Right lobe of liver (tissue), 6 donors: ENCODE measurements around the gene SF3B1. TPM values are rescaled to one million over a fixed set of nuclear protein-coding genes. Genes with fewer than 3 reads are reported as not detected.
"Not testable (repeated sequence)": the region's sequence is repeated elsewhere in the genome, so short reads cannot be mapped to it uniquely, and the experiment has no call there.

Experiments used
- ATAC-seq, 4 donors: fragments of 200-7000 bp; cut with Tn5 transposase; one replicate each; pipeline ENCODE4 v1.9.1; 2020; ENCODE audit warnings: mild to moderate bottlenecking in 4 of 4, moderate library complexity in 4 of 4
- DNase-seq, 3 donors: peaks; one replicate each; pipeline ENCODE4 v3.0.0-alpha.2; 2020
- H3K27ac ChIP-seq, 3 donors: fragments of 200-600 bp; one replicate each; pipeline ENCODE4 v1.8.0; 2022
- H3K27me3 ChIP-seq, 2 donors: fragments of 200-600 bp; one replicate each; pipeline ENCODE4 v1.8.0; 2022
- H3K36me3 ChIP-seq, 4 donors: fragments of 200-600 bp; sonication (generic) in 1 of 4; one replicate each; pipeline versions ENCODE4 v1.5.1 to v1.8.0; 2017 to 2022; ENCODE audit warnings: control low read depth in 1 of 4
- H3K4me1 ChIP-seq, 4 donors: fragments of 200-600 bp; sonication (generic) in 1 of 4; one replicate each; pipeline versions ENCODE4 v1.5.1 to v1.8.0; 2017 to 2022; ENCODE audit warnings: control low read depth in 1 of 4
- H3K4me3 ChIP-seq, 3 donors: fragments of 200-600 bp; one replicate each; pipeline ENCODE4 v1.8.0; 2022
- H3K9me3 ChIP-seq, 4 donors: fragments of 200-600 bp; sonication (generic) in 1 of 4; one replicate each; pipeline versions ENCODE4 v1.5.1 to v1.8.0; 2017 to 2022; ENCODE audit warnings: control low read depth in 1 of 4
- POLR2A ChIP-seq: fragments of 450-650 bp; IDR thresholded peaks from one replicate; pipeline ENCODE4 v1.6.1; 2017; ENCODE audit warnings: antibody characterized with exemption, mild to moderate bottlenecking
- WGBS: methylation state at CpG from one replicate; pipeline ENCODE4 v1.1.6; 2018; ENCODE audit warnings: low coverage, low lambda C conversion rate; ENCODE audit not compliant: insufficient coverage; ENCODE audit errors: missing lambda C conversion rate; 5-methylcytosine and 5-hydroxymethylcytosine counted together
- intact Hi-C, 2 donors: fragments of 100-400 bp; cut with DNase I; formaldehyde crosslinking; loops; one replicate each; pipeline versions ENCODE4 v1.11.2 to v1.14.1; 2022
- long read RNA-seq: library from polyadenylated mRNA; unstranded; transcript quantifications from one replicate; pipeline ENCODE4 v2.0.0, GENCODE V29; 2019
- total RNA-seq, 6 experiments: library from RNA; depleted of rRNA in 2 of 6; stranded (reverse); fragments of >200 nt in 2 of 6; fragmentation: NEBNext Ultra II Directional in 3 of 6; extraction: Animal tissue kit (Norgen Biotek cat#: 25700) in 3 of 6; gene quantifications; one replicate each; pipeline versions ENCODE4 v1.1.0 to v1.2.4, GENCODE V29; 2016 to 2023
- TF ChIP-seq, protein P1 (sequence below), 4 donors: fragments of 200-600 bp in 3 of 4; fragments of 450-650 bp in 1 of 4; IDR thresholded peaks; one replicate each; pipeline versions ENCODE4 v1.5.1 to v1.8.0; 2016 to 2022; ENCODE audit warnings: antibody characterized with exemption in 4 of 4, mild to moderate bottlenecking in 2 of 4
- donor health status: DM: no; HTN: yes; CAD: no.
- donor health status: DM: no; HTN: no; CAD: no.
- donor health status: DM: no; HTN: no; CAD: no.
- donor health status: DM: no; HTN: yes; CAD: no.
- donor health status: DM: no; HTN: yes; CAD: no.

Gene SF3B1, protein sequence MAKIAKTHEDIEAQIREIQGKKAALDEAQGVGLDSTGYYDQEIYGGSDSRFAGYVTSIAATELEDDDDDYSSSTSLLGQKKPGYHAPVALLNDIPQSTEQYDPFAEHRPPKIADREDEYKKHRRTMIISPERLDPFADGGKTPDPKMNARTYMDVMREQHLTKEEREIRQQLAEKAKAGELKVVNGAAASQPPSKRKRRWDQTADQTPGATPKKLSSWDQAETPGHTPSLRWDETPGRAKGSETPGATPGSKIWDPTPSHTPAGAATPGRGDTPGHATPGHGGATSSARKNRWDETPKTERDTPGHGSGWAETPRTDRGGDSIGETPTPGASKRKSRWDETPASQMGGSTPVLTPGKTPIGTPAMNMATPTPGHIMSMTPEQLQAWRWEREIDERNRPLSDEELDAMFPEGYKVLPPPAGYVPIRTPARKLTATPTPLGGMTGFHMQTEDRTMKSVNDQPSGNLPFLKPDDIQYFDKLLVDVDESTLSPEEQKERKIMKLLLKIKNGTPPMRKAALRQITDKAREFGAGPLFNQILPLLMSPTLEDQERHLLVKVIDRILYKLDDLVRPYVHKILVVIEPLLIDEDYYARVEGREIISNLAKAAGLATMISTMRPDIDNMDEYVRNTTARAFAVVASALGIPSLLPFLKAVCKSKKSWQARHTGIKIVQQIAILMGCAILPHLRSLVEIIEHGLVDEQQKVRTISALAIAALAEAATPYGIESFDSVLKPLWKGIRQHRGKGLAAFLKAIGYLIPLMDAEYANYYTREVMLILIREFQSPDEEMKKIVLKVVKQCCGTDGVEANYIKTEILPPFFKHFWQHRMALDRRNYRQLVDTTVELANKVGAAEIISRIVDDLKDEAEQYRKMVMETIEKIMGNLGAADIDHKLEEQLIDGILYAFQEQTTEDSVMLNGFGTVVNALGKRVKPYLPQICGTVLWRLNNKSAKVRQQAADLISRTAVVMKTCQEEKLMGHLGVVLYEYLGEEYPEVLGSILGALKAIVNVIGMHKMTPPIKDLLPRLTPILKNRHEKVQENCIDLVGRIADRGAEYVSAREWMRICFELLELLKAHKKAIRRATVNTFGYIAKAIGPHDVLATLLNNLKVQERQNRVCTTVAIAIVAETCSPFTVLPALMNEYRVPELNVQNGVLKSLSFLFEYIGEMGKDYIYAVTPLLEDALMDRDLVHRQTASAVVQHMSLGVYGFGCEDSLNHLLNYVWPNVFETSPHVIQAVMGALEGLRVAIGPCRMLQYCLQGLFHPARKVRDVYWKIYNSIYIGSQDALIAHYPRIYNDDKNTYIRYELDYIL
- total RNA-seq, result 100 to 1,000 TPM in 3 of 6 experiments, 10 to 100 TPM in 3; 74.6 to 113 (median 100) TPM
- long read RNA-seq, full-length matches to known transcripts, result 9 of 25 reads
- long read RNA-seq, partial matches to known transcripts, result 14 of 25 reads
- long read RNA-seq, other reads (novel, unspliced or antisense), result 2 of 25 reads

DNA sequence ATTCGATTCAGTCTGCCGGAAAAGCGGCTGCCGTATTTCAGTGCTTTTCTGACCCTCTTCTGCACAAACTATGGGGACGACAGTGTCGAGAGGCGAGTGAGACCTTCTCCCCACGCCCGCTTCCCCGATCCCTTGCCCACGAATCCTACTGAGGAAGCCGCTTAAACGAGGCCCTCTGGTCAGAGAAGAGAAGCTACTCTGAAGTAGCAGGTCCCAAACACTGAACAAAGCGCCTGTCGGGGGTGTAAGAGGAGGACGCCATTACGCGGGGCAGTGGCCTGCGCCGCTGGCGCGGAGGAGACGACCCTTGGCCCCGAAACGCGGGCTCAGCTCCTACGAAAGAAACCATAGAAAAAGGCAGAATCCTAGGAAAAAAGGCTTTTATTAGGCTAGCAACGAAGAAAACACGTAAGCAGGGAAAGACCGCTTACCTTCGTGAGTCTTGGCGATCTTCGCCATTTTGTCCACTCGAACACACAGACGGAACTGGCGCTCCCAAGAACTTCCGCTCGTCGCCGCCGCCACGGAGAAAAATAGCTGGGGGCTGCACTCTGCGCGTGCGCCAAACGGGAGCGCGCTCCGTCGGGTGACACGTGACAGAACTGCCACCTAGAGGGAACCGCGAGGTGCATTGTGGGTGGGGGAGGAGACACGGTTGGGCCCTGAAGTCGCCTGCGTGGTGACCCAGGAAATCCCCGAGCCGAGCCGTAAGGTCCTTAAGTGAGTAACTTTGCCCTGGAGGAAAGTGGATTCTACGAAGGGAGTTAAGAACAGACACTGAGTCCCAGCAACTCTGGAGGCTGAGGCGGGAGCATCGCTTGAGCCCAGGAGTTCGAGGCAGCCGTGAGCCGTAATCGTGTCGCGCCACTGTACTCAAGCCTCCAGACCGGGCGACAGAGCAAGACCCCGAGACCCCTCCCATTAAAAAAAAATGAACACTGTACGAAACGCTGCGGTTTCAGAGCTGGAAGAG lies at the start of gene SF3B1:
TSS of gene SF3B1 (minus strand) at position 488 of the 973 bp plus-strand sequence. CDS start at position 459, 29 bp downstream.
- DNase-seq (peak; percentile 98 to 99 (median 99)), ATAC-seq (peak; percentile 96 to 98 (median 97))
- WGBS, result under 1% methylated on average over 49 of the region's 74 CpGs
- H3K27me3 ChIP-seq, result no peaks in the 10 kb centered on the region
- H3K36me3 ChIP-seq, result no peaks in the 10 kb centered on the region
- peak within 1 kb of the TSS; percentile 76 to 91 (median 80) for H3K4me3 ChIP-seq
- peak; percentile 94 for TF ChIP-seq POLR2A
- TF ChIP-seq, protein P1, sequence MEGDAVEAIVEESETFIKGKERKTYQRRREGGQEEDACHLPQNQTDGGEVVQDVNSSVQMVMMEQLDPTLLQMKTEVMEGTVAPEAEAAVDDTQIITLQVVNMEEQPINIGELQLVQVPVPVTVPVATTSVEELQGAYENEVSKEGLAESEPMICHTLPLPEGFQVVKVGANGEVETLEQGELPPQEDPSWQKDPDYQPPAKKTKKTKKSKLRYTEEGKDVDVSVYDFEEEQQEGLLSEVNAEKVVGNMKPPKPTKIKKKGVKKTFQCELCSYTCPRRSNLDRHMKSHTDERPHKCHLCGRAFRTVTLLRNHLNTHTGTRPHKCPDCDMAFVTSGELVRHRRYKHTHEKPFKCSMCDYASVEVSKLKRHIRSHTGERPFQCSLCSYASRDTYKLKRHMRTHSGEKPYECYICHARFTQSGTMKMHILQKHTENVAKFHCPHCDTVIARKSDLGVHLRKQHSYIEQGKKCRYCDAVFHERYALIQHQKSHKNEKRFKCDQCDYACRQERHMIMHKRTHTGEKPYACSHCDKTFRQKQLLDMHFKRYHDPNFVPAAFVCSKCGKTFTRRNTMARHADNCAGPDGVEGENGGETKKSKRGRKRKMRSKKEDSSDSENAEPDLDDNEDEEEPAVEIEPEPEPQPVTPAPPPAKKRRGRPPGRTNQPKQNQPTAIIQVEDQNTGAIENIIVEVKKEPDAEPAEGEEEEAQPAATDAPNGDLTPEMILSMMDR (IDR thresholded peaks at IDR 0.05), result no peak
- intact Hi-C loops, result no loop called here
- peak within 1 kb of the TSS; percentile 96 to 99 (median 99) for H3K27ac ChIP-seq
- H3K4me1 ChIP-seq, result peaks cover 0 to 42% (median 15%) of the 10 kb centered on the region in 4 donors
- no peaks in the 10 kb centered on the region for H3K9me3 ChIP-seq

DNA sequence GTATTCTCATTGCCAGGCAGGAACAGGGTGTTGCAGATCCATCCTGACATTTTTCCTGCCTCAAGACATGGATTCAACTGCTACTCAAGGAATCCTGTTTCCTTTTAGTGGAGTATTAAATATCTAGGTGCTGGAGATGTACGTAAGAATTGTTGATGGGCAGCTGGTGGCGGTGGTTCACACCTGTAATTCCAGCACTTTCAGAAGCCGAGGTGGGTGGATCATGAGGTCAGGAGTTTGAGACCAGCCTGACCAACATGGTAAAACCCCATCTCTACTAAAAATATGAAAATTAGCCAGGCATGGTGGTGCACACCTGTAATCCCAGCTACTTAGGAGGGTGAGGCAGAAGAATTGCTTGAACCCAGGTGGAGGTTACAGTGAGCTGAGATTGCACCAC lies 49.4 kb upstream of the SF3B1 start:
- H3K27me3 ChIP-seq, DNase-seq, H3K9me3 ChIP-seq, ATAC-seq, H3K27ac ChIP-seq, H3K4me3 ChIP-seq: not testable (repeated sequence)
- intact Hi-C loops, result loop anchor here in 1 of 2 donors (10.0 kb wide), 1 partner anchor 79 kb away; no protein-coding TSS in a partner anchor
- Histone ChIP-seq H3K36me3 (peaks cover 7 to 37% (median 24%) of the 10 kb centered on the region in 4 donors), H3K4me1 (peaks cover 0 to 11% (median 0%) of the 10 kb centered on the region in 4 donors)
- WGBS, result 93% methylated on average over 3 of the region's 3 CpGs

DNA sequence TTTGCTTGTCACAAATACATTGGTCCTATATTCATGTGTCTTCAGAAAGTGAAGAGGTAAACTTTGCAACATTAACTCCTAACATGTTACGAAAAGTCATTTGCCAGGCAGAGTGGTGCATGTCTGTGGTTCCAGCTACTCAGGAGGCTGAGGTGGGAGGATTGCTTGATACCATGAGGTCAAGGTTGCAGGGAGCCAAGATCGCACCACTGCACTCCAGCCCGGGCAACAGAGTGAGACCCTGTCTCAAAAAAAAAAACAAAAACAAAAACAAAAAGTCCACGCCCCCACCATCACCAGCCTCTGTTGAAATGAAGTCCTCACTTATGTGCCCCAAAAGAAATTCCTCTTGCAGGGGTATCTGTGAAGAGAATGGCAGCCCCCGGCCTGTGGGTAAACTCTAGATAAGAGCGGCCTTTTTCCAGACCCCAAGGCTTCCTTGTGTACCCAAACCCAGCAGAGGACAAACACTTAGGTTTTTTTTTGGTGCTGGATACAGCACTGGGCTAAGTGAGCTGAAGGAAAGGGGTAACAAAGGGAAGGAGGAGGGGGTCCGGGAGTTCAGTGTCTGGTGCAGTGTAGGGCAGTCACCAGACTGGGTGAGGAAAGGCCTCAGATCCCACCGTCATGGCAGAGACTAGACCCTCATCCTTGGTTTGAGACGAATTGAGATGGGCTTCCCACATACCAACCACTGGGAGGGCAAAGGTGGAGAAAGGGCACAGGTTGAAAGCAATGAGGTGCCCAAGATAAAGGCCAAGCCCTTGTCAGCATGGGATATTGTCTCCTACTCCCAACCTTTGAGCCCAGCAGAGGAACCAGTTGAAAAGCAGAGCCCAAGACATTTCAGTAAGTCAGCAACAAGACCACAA lies 45.6 kb upstream of the SF3B1 start:
- DNase-seq, result no peak
- Histone ChIP-seq H3K27me3 (no peaks in the 10 kb centered on the region), H3K27ac (peak overlapping the region in 1 of 3 donors; percentile 3), H3K4me1 (peaks cover 0 to 11% (median 0%) of the 10 kb centered on the region in 4 donors), H3K36me3 (peaks cover 0 to 32% (median 6%) of the 10 kb centered on the region in 4 donors), H3K4me3 (no peak overlapping the region), H3K9me3 (no peaks in the 10 kb centered on the region)
- intact Hi-C loops, result loop anchor here in 1 of 2 donors (10.0 kb wide), 1 partner anchor 76 kb away; no protein-coding TSS in a partner anchor
- WGBS, result 83% methylated on average over 1 of the region's 9 CpGs
- peak in 2 of 4 donors; percentile 15 to 18 for ATAC-seq
- TF ChIP-seq, protein P1 (IDR thresholded peaks at IDR 0.05), result no peak
- TF ChIP-seq POLR2A, result no peak
